B cell (primary cell): Measurements from ENCODE around the gene CAPZA1. TPM values are rescaled to one million over a fixed set of nuclear protein-coding genes. Genes with fewer than 3 reads are reported as not detected.

ENCODE experiments used
- ATAC-seq: fragments of 200-7000 bp; cut with Tn5 transposase; one replicate; pipeline ENCODE4 v1.10.0; 2021; ENCODE audit warnings: low read depth, mild to moderate bottlenecking, moderate number of reproducible peaks, moderate library complexity
- CTCF ChIA-PET: fragments of 350-600 bp; sonication (Branson Sonifier 250); formaldehyde crosslinking; loops from one replicate; lab custom pipeline; 2021; ENCODE audit warnings: antibody characterized with exemption, inconsistent platforms; lab: Charles Lee
- POLR2A ChIA-PET: fragments of 350-600 bp; sonication (Branson Sonifier 250); formaldehyde crosslinking; loops from one replicate; lab custom pipeline; 2021; ENCODE audit warnings: antibody characterized with exemption; lab: Charles Lee
- DNase-seq: peaks from one replicate; pipeline ENCODE4 v3.0.0; 2013
- H2AFZ ChIP-seq: 2 replicates; pipeline ENCODE4 v1.6.1; 2012; ENCODE audit warnings: mild to moderate bottlenecking, low read depth, low read length; ENCODE audit not compliant: insufficient read depth, poor library complexity, severe bottlenecking
- H3K27ac ChIP-seq, 2 donors: 1 replicate in 1 of 2; 2 replicates in 1 of 2; pipeline ENCODE4 v1.5.1; 2012 to 2013; ENCODE audit warnings: low read length in 2 of 2, mild to moderate bottlenecking in 2 of 2, moderate library complexity in 1 of 2
- H3K27me3 ChIP-seq, 4 experiments: fragments of 200-600 bp in 1 of 4; sonication (generic) in 1 of 4; replicated peaks in 1 of 4; 1 replicate in 2 of 4; 2 replicates in 2 of 4; pipeline versions ENCODE4 v1.6.1 to v1.7.0; 2013 to 2016; ENCODE audit warnings: low read length in 3 of 4, mild to moderate bottlenecking in 2 of 4, mixed read lengths in 1 of 4, moderate library complexity in 1 of 4; ENCODE audit not compliant: insufficient read depth in 4 of 4, control insufficient read depth in 3 of 4; ENCODE audit errors: control extremely low read depth in 1 of 4
- H3K36me3 ChIP-seq, 2 experiments: replicated peaks in 1 of 2; 1 replicate in 1 of 2; 2 replicates in 1 of 2; pipeline versions ENCODE4 v1.6.1 to v1.7.1; 2013; ENCODE audit warnings: low read length in 1 of 2; ENCODE audit not compliant: insufficient read depth in 2 of 2, control insufficient read depth in 1 of 2; ENCODE audit errors: control extremely low read depth in 1 of 2, extremely low read depth in 1 of 2
- H3K4me1 ChIP-seq, 2 donors: fragments of 200-600 bp in 1 of 2; sonication (generic) in 1 of 2; 1 replicate in 1 of 2; 2 replicates in 1 of 2; pipeline versions ENCODE4 v1.5.1 to v1.6.1; 2013 to 2017; ENCODE audit warnings: low read length in 2 of 2; ENCODE audit not compliant: control insufficient read depth in 2 of 2, insufficient read depth in 2 of 2
- H3K4me2 ChIP-seq: replicated peaks from 2 replicates; pipeline ENCODE3; 2012; ENCODE audit warnings: mild to moderate bottlenecking, low read depth, low read length; ENCODE audit not compliant: poor library complexity, severe bottlenecking
- H3K4me3 ChIP-seq, 5 experiments: fragments of 200-600 bp in 1 of 5; sonication (generic) in 1 of 5; 1 replicate in 3 of 5; 2 replicates in 2 of 5; pipeline versions ENCODE4 v1.5.1 to v1.7.0; 2011 to 2016; ENCODE audit warnings: low read length in 4 of 5, mild to moderate bottlenecking in 4 of 5, low read depth in 2 of 5, control low read depth in 1 of 5, moderate library complexity in 1 of 5; ENCODE audit not compliant: insufficient read depth in 1 of 5; ENCODE audit errors: control extremely low read depth in 1 of 5, extremely low read depth in 1 of 5
- H3K79me2 ChIP-seq: fragments of 200-600 bp; sonication (generic); one replicate; pipeline ENCODE4 v1.6.0; 2016; ENCODE audit warnings: low read length; ENCODE audit not compliant: control insufficient read depth, insufficient read depth
- H3K9ac ChIP-seq: fragments of 200-600 bp; sonication (generic); 2 replicates; pipeline ENCODE4 v1.6.1; 2017; ENCODE audit warnings: mild to moderate bottlenecking, low read length, moderate library complexity
- H3K9me3 ChIP-seq, 3 donors: one replicate each; pipeline versions ENCODE4 v1.6.1 to v1.7.1; 2013; ENCODE audit warnings: low read length in 2 of 3; ENCODE audit not compliant: control insufficient read depth in 2 of 3, insufficient read depth in 1 of 3; ENCODE audit errors: control extremely low read depth in 1 of 3
- H4K20me1 ChIP-seq: 2 replicates; pipeline ENCODE4 v1.6.0; 2012; ENCODE audit warnings: mild to moderate bottlenecking, low read length; ENCODE audit not compliant: insufficient read depth, control insufficient read depth, poor library complexity, severe bottlenecking
- H3K27ac Mint-ChIP-seq: one replicate; pipeline ENCODE4 v1.8.0; 2021; ENCODE audit warnings: mixed read lengths
- H3K27me3 Mint-ChIP-seq: one replicate; pipeline ENCODE4 v1.8.0; 2021; ENCODE audit warnings: mixed read lengths
- H3K4me1 Mint-ChIP-seq: one replicate; pipeline ENCODE4 v1.8.0; 2021; ENCODE audit warnings: mixed read lengths
- H3K4me3 Mint-ChIP-seq: one replicate; pipeline ENCODE4 v1.8.0; 2021; ENCODE audit warnings: mixed read lengths
- H3K9me3 Mint-ChIP-seq: one replicate; pipeline ENCODE4 v1.8.0; 2022; ENCODE audit warnings: mixed read lengths; ENCODE audit not compliant: insufficient read depth
- EZH2 ChIP-seq: IDR thresholded peaks from 2 replicates; pipeline ENCODE4 v1.6.1; 2012; ENCODE audit warnings: borderline replicate concordance, low read depth, mild to moderate bottlenecking, moderate library complexity, low read length; ENCODE audit not compliant: insufficient read depth, poor library complexity, severe bottlenecking
- WGBS: methylation state at CpG from one replicate; pipeline ENCODE4 v1.1.5; 2013; ENCODE audit warnings: missing lambda C conversion rate; ENCODE audit not compliant: insufficient coverage; 5-methylcytosine and 5-hydroxymethylcytosine counted together
- intact Hi-C: fragments of 100-400 bp; cut with micrococcal nuclease; formaldehyde crosslinking; loops from one replicate; pipeline ENCODE4 v1.10.0; 2022
- polyA plus RNA-seq: library from polyadenylated mRNA; depleted of rRNA; stranded (reverse); fragments of >200 nt; gene quantifications from 2 replicates; pipeline ENCODE4 v1.2.3, GENCODE V29; 2012
- total RNA-seq, 2 donors: library from RNA; stranded (reverse); fragments of 120-200 nt in 1 of 2; gene quantifications; 1 replicate in 1 of 2; 2 replicates in 1 of 2; pipeline versions ENCODE4 v1.2.3 to v1.2.4, GENCODE V29; 2013 to 2022
- TF ChIP-seq, protein P1 (sequence below): fragments of 200-600 bp; IDR thresholded peaks from one replicate; pipeline ENCODE4 v1.8.0; 2022; ENCODE audit warnings: antibody characterized with exemption, mild to moderate bottlenecking

Gene CAPZA1
- total and polyA plus RNA-seq, 2 donors (not counting 1 experiment from before 2014, with no cell fraction given) = 52.2 to 172 TPM

DNA sequence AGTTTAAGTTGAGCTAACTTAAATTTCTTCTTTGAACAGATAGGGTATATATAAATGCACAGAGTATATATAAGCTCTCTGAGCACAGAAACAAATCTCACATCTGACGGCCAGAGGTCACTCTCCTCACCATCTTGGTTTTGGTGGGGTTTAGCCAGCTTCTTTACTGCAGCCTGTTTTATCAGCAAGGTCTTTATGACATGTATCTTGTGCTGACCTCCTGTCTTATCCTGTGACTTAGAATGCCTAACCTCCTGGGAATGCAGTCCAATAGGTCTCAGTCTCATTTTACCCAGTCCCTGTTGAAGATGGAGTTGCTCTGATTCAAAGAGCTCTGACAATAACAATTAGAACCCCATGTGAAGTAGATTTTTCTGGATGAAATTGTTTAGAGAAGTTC lies 53.2 kb downstream of the CAPZA1 start:
- ChIA-PET CTCF (interaction anchor here (1.3 to 7.0 kb wide), 10 partner anchors 12 to 282 kb away, joined by 3 to 62 read pairs (median 8); partner anchors contain the start of genes CAPZA1, PPM1J, RHOC and ST7L), POLR2A (interaction anchor here (1.4 kb wide), 1 partner anchor 55 kb away, joined by 3 read pairs; no protein-coding TSS in a partner anchor)
- H3K4me1 ChIP-seq = peaks cover 25 to 30% of the 10 kb centered on the region in 2 donors
- no CpG with 5 or more reads among the region's 1 CpG for WGBS
- H3K27me3 ChIP-seq = no peaks in the 10 kb centered on the region
- no peaks in the 10 kb centered on the region for H4K20me1 ChIP-seq
- DNase-seq (no peak), ATAC-seq (no peak)
- Mint-ChIP-seq H3K9me3 (no peaks in the 10 kb centered on the region), H3K27me3 (no peaks in the 10 kb centered on the region), H3K27ac (peak overlapping the region; percentile 10), H3K4me1 (peaks cover 39% of the 10 kb centered on the region), H3K4me3 (peak overlapping the region; percentile 4)
- H3K36me3 ChIP-seq = peaks cover 7 to 42% of the 10 kb centered on the region in 2 experiments
- no peak overlapping the region for H2AFZ ChIP-seq
- peak overlapping the region in 1 of 2 donors; percentile 76 for H3K27ac ChIP-seq
- H3K9me3 ChIP-seq = no peaks in the 10 kb centered on the region
- H3K4me2 ChIP-seq = no peak overlapping the region
- peaks cover 13% of the 10 kb centered on the region for H3K79me2 ChIP-seq
- TF ChIP-seq, protein P1, sequence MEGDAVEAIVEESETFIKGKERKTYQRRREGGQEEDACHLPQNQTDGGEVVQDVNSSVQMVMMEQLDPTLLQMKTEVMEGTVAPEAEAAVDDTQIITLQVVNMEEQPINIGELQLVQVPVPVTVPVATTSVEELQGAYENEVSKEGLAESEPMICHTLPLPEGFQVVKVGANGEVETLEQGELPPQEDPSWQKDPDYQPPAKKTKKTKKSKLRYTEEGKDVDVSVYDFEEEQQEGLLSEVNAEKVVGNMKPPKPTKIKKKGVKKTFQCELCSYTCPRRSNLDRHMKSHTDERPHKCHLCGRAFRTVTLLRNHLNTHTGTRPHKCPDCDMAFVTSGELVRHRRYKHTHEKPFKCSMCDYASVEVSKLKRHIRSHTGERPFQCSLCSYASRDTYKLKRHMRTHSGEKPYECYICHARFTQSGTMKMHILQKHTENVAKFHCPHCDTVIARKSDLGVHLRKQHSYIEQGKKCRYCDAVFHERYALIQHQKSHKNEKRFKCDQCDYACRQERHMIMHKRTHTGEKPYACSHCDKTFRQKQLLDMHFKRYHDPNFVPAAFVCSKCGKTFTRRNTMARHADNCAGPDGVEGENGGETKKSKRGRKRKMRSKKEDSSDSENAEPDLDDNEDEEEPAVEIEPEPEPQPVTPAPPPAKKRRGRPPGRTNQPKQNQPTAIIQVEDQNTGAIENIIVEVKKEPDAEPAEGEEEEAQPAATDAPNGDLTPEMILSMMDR = no peak
- no peak for TF ChIP-seq EZH2
- no peak overlapping the region for H3K9ac ChIP-seq
- intact Hi-C loops = loop anchor here (10.0 kb wide), 3 partner anchors 168 to 278 kb away; partner anchors contain the start of genes CTTNBP2NL and WNT2B
- no peak overlapping the region for H3K4me3 ChIP-seq
